Measurements from ENCODE around the gene EFCAB6. TPM values are rescaled to one million over a fixed set of nuclear protein-coding genes. Genes with fewer than 3 reads are reported as not detected.

Gene EFCAB6
- total RNA-seq, 2 donors from 2014 or later: 3.3 to 10.5 TPM

GRCh38 chr22:43580271-43580750 is 231.8 kb downstream of the EFCAB6 start:
- H3K27me3 ChIP-seq (replicated peaks; ENCODE audit: insufficient read depth): no peaks in the 10 kb centered on the region
- no peaks in the 10 kb centered on the region for H3K4me1 ChIP-seq (replicated peaks)
- no peaks in the 10 kb centered on the region for H3K9me3 ChIP-seq
- H3K36me3 ChIP-seq: no peaks in the 10 kb centered on the region
- no peak for DNase-seq (ENCODE audit: low spot score)
- H3K4me3 ChIP-seq: no peak overlapping the region
- WGBS: 65% methylated on average over 4 of the region's 4 CpGs
- intact Hi-C loops (cut with DNase I): no loop called here
- TF ChIP-seq POLR2A (IDR thresholded peaks at IDR 0.05) (no peak), CTCF (IDR thresholded peaks at IDR 0.05) (no peak), POLR2AphosphoS5 (IDR thresholded peaks at IDR 0.05) (no peak)
- H3K27ac ChIP-seq: no peak overlapping the region

DNA sequence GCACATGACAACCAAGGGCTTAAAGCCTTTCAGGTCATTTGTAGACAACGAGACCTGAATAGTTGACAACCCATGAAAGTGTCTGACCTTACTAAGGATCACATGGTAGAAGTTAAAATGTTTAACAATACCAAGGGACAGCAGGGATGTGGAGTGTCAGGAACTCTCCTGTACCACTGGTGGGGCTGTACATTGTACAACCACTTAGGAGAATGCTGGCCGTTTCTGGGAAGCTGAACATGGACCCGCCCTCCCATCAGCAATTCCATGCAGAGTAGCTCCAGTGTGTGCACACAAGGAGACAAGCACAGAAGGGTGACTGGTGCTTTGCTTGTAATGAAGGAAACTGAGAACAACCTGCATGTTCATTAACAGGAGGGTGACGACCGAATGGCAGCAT is 237.4 kb downstream of the EFCAB6 start:
- Histone ChIP-seq H3K9me3 (no peaks in the 10 kb centered on the region), H3K36me3 (no peaks in the 10 kb centered on the region), H3K27me3 (replicated peaks; ENCODE audit: insufficient read depth) (no peaks in the 10 kb centered on the region), H3K27ac (no peak overlapping the region), H3K4me1 (replicated peaks) (no peaks in the 10 kb centered on the region), H3K4me3 (no peak overlapping the region)
- intact Hi-C loops (cut with DNase I): no loop called here
- no peak for DNase-seq (ENCODE audit: low spot score)
- TF ChIP-seq POLR2AphosphoS5 (IDR thresholded peaks at IDR 0.05): no peak
- no peak for TF ChIP-seq POLR2A (IDR thresholded peaks at IDR 0.05)
- no peak for TF ChIP-seq CTCF (IDR thresholded peaks at IDR 0.05)
- WGBS: 87% methylated on average over 5 of the region's 5 CpGs

GRCh38 chr22:43572710-43573109 is 239.4 kb downstream of the EFCAB6 start:
- H3K9me3 ChIP-seq: no peaks in the 10 kb centered on the region
- TF ChIP-seq POLR2A (IDR thresholded peaks at IDR 0.05) (no peak), CTCF (IDR thresholded peaks at IDR 0.05) (no peak), POLR2AphosphoS5 (IDR thresholded peaks at IDR 0.05) (no peak)
- no peak overlapping the region for H3K4me3 ChIP-seq
- H3K36me3 ChIP-seq: no peaks in the 10 kb centered on the region
- intact Hi-C loops (cut with DNase I): no loop called here
- no peaks in the 10 kb centered on the region for H3K27me3 ChIP-seq (replicated peaks; ENCODE audit: insufficient read depth)
- no peak for DNase-seq (ENCODE audit: low spot score)
- WGBS: 90% methylated on average over 9 of the region's 9 CpGs
- no peak overlapping the region for H3K27ac ChIP-seq
- H3K4me1 ChIP-seq (replicated peaks): no peaks in the 10 kb centered on the region

GRCh38 chr22:43571181-43571580 is 240.9 kb downstream of the EFCAB6 start:
- no peaks in the 10 kb centered on the region for H3K36me3 ChIP-seq
- H3K27ac ChIP-seq: no peak overlapping the region
- no peaks in the 10 kb centered on the region for H3K4me1 ChIP-seq (replicated peaks)
- no peaks in the 10 kb centered on the region for H3K9me3 ChIP-seq
- 73% methylated on average over 4 of the region's 4 CpGs for WGBS
- TF ChIP-seq POLR2AphosphoS5 (IDR thresholded peaks at IDR 0.05) (no peak), POLR2A (IDR thresholded peaks at IDR 0.05) (no peak), CTCF (IDR thresholded peaks at IDR 0.05) (no peak)
- DNase-seq (ENCODE audit: low spot score): no peak
- H3K4me3 ChIP-seq: no peak overlapping the region
- H3K27me3 ChIP-seq (replicated peaks; ENCODE audit: insufficient read depth): no peaks in the 10 kb centered on the region
- intact Hi-C loops (cut with DNase I): no loop called here

DNA sequence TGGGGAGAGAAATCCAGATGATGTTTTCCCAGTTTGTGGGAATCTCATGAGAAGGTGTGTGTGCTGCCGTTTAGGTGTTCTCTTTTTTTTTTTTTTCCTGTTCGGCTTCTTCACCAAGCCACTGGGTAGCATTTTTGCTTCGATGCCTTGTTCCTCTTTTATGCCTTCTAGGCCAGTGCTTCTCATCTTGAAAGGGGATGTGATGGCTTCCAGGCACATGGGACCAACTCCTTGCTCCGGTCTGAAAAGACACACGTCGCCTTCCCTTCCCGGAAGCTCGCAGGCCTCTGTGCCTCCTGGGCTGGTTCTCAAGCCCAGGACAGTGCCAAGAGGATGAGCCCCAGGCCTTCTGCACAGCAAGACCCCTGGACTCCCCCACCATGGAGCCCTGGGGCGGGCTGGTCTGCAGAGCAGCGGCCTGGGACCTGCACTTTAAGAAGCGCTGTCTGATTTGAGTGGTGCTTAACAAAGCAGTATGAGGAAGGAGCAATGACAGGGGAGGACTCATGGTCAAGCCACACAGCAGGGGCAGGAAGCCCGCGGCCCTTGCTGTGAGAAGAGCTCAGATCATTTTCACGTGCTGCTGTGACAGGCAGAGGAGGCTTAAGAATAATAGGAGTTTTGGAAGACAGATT is 241.5 kb downstream of the EFCAB6 start:
- Histone ChIP-seq H3K9me3 (no peaks in the 10 kb centered on the region), H3K4me3 (no peak overlapping the region), H3K27me3 (replicated peaks; ENCODE audit: insufficient read depth) (no peaks in the 10 kb centered on the region), H3K27ac (no peak overlapping the region), H3K36me3 (no peaks in the 10 kb centered on the region), H3K4me1 (replicated peaks) (no peaks in the 10 kb centered on the region)
- no peak for DNase-seq (ENCODE audit: low spot score)
- intact Hi-C loops (cut with DNase I): no loop called here
- WGBS: 75% methylated on average over 14 of the region's 14 CpGs
- TF ChIP-seq POLR2A (IDR thresholded peaks at IDR 0.05): no peak
- no peak for TF ChIP-seq CTCF (IDR thresholded peaks at IDR 0.05)
- TF ChIP-seq POLR2AphosphoS5 (IDR thresholded peaks at IDR 0.05): no peak
